Fibroblast of lung (primary cell): Measurements from ENCODE around the gene TP53BP2. TPM values are rescaled to one million over a fixed set of nuclear protein-coding genes. Genes with fewer than 3 reads are reported as not detected.

Experiments
- DNase-seq, 2 donors: peaks; one replicate each; pipeline versions ENCODE4 v3.0.0 to v3.0.0-alpha.2; 2010; ENCODE audit warnings: low read depth in 2 of 2
- H2AFZ ChIP-seq: 2 replicates; pipeline ENCODE4 v1.5.1; 2012; ENCODE audit warnings: low read length, control low read depth, inconsistent platforms
- H3K27ac ChIP-seq: 2 replicates; pipeline ENCODE4 v1.5.1; 2011; ENCODE audit warnings: low read length, control low read depth; ENCODE audit not compliant: insufficient read depth
- H3K27me3 ChIP-seq: 2 replicates; pipeline ENCODE4 v1.5.1; 2011; ENCODE audit warnings: mild to moderate bottlenecking, low read length; ENCODE audit not compliant: control insufficient read depth, insufficient read depth
- H3K36me3 ChIP-seq: 2 replicates; pipeline ENCODE4 v1.5.1; 2011; ENCODE audit warnings: low read length; ENCODE audit not compliant: control insufficient read depth, insufficient read depth
- H3K4me1 ChIP-seq: 2 replicates; pipeline ENCODE4 v1.5.1; 2011; ENCODE audit warnings: low read length; ENCODE audit not compliant: control insufficient read depth, insufficient read depth; ENCODE audit errors: extremely low read depth
- H3K4me2 ChIP-seq: 2 replicates; pipeline ENCODE4 v1.5.1; 2011; ENCODE audit warnings: low read length, control low read depth; ENCODE audit not compliant: insufficient read depth; ENCODE audit errors: extremely low read depth
- H3K4me3 ChIP-seq, 4 experiments: fragments of 200-600 bp in 1 of 4; sonication (generic) in 1 of 4; replicated peaks in 1 of 4; 2 replicates each; pipeline ENCODE4 v1.5.1; 2011 to 2016; ENCODE audit warnings: low read length in 4 of 4, low read depth in 3 of 4, mild to moderate bottlenecking in 3 of 4, control low read depth in 2 of 4, inconsistent platforms in 1 of 4, mixed read lengths in 1 of 4; ENCODE audit not compliant: insufficient read depth in 1 of 4; ENCODE audit errors: control extremely low read depth in 1 of 4
- H3K79me2 ChIP-seq: 2 replicates; pipeline ENCODE4 v1.5.1; 2012; ENCODE audit warnings: mild to moderate bottlenecking, low read length, inconsistent platforms; ENCODE audit not compliant: control insufficient read depth, insufficient read depth
- H3K9ac ChIP-seq: 2 replicates; pipeline ENCODE4 v1.5.1; 2011; ENCODE audit warnings: mild to moderate bottlenecking, low read length, control low read depth; ENCODE audit not compliant: insufficient read depth
- H3K9me3 ChIP-seq: 2 replicates; pipeline ENCODE4 v1.5.1; 2012; ENCODE audit warnings: low read depth, low read length; ENCODE audit not compliant: control insufficient read depth, insufficient read depth
- H4K20me1 ChIP-seq: 2 replicates; pipeline ENCODE4 v1.5.1; 2011; ENCODE audit warnings: low read length; ENCODE audit not compliant: control insufficient read depth, insufficient read depth; ENCODE audit errors: extremely low read depth
- EZH2 ChIP-seq: IDR thresholded peaks from 2 replicates; pipeline ENCODE4 v1.5.1; 2012; ENCODE audit warnings: low read length, control low read depth, mild to moderate bottlenecking; ENCODE audit errors: missing control alignments
- polyA plus RNA-seq, 2 donors: library from polyadenylated mRNA; depleted of rRNA in 1 of 2; stranded (reverse) in 1 of 2; unstranded in 1 of 2; fragments of >200 nt; gene quantifications; 2 replicates each; pipeline ENCODE4 v1.2.1, GENCODE V29; 2011 to 2012; ENCODE audit warnings: missing spikeins in 1 of 2
- total RNA-seq: library from RNA; depleted of rRNA; stranded (reverse); fragments of >200 nt; gene quantifications from 2 replicates; pipeline ENCODE4 v1.2.1, GENCODE V29; 2014
- TF ChIP-seq, protein P1 (sequence below), 2 donors: IDR thresholded peaks in 1 of 2; conservative IDR thresholded peaks in 1 of 2; 1 replicate in 1 of 2; 2 replicates in 1 of 2; pipeline ENCODE4 v1.5.1; 2011 to 2012; ENCODE audit warnings: low read length in 2 of 2, control low read depth in 1 of 2, inconsistent platforms in 1 of 2, low read depth in 1 of 2, mild to moderate bottlenecking in 1 of 2

TP53BP2 gene
- total and polyA plus RNA-seq, 2 donors (not counting 1 experiment from before 2014, with no cell fraction given), result 28.4 to 30.4 TPM

DNA sequence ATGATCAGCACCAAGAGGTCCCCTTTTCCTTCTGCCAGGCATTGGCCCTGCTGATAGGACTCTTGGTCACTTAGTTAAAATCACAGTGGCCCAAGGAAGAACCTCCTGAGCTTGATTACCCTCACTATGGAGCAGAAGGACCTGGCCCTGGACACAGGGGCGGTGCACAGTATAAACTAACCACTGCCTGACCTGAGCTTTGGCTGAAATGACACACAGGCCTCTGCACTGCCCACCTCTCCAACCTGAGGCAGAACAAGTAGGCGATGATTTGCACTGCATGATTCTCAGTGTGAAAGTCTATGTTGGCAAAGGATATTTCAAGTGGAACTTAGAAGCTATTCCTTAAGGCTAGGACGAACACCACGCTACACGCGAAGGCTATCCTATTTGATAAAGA, 84.9 kb downstream of the TP53BP2 start:
- Histone ChIP-seq H3K36me3 (peaks cover 41% of the 10 kb centered on the region), H3K4me1 (no peaks in the 10 kb centered on the region), H3K4me2 (no peak overlapping the region), H3K4me3 (no peak overlapping the region), H3K79me2 (no peaks in the 10 kb centered on the region), H3K9me3 (no peaks in the 10 kb centered on the region), H3K27me3 (no peaks in the 10 kb centered on the region), H3K27ac (no peak overlapping the region), H2AFZ (no peak overlapping the region), H3K9ac (no peak overlapping the region), H4K20me1 (no peaks in the 10 kb centered on the region)
- no peak for DNase-seq
- TF ChIP-seq, protein P1, sequence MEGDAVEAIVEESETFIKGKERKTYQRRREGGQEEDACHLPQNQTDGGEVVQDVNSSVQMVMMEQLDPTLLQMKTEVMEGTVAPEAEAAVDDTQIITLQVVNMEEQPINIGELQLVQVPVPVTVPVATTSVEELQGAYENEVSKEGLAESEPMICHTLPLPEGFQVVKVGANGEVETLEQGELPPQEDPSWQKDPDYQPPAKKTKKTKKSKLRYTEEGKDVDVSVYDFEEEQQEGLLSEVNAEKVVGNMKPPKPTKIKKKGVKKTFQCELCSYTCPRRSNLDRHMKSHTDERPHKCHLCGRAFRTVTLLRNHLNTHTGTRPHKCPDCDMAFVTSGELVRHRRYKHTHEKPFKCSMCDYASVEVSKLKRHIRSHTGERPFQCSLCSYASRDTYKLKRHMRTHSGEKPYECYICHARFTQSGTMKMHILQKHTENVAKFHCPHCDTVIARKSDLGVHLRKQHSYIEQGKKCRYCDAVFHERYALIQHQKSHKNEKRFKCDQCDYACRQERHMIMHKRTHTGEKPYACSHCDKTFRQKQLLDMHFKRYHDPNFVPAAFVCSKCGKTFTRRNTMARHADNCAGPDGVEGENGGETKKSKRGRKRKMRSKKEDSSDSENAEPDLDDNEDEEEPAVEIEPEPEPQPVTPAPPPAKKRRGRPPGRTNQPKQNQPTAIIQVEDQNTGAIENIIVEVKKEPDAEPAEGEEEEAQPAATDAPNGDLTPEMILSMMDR (conservative IDR thresholded peaks at IDR 0.05 in 1 of 2, IDR thresholded peaks at IDR 0.05 in 1 of 2; ENCODE audit: low read depth in 1 of 2, low read length in 2 of 2), result no peak
- TF ChIP-seq EZH2, result no peak

DNA sequence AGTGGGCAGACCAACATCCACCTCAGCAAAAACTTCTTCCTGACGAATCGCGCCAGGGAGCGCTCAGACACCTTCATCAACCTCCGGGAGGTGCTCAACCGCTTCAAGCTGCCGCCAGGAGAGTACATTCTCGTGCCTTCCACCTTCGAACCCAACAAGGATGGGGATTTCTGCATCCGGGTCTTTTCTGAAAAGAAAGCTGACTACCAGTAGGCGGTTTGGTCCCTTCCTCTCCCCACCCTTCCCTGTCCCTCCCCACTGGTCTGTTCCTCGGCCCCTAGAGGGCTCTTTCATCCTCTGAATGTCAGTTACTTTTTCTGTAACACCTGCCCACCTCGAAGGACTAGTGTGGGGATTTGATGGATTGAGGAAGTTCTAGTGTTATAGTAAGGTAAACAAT, 86.5 kb downstream of the TP53BP2 start:
- no peaks in the 10 kb centered on the region for H3K27me3 ChIP-seq
- no peak overlapping the region for H2AFZ ChIP-seq

DNA sequence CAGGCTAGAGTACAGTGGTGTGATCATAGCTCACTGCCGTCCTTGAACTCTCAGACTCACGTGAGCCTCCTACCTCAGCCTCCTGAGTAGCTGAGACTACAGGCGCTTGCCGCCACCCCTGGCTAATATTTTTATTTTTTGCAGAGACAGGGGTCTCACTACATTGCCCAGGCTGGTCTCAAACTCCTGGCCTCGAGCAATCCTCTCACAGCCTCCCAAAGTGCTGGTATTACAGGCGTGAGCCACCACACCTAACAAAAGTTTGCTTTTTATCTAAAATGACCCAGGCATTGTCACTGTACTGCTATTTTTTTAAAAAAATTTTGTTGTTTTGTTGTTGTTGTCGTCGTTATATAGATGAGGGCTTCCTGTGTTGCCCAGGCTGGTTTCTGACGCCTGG, 87.0 kb downstream of the TP53BP2 start:
- H3K4me3 ChIP-seq, result no peak overlapping the region
- H3K27ac ChIP-seq, result no peak overlapping the region
- H3K79me2 ChIP-seq, result no peaks in the 10 kb centered on the region
- H3K4me1 ChIP-seq, result no peaks in the 10 kb centered on the region
- H2AFZ ChIP-seq, result no peak overlapping the region
- no peak for DNase-seq
- H3K27me3 ChIP-seq, result no peaks in the 10 kb centered on the region
- H4K20me1 ChIP-seq, result no peaks in the 10 kb centered on the region
- no peak overlapping the region for H3K4me2 ChIP-seq
- H3K9ac ChIP-seq, result no peak overlapping the region
- no peaks in the 10 kb centered on the region for H3K9me3 ChIP-seq
- TF ChIP-seq EZH2, result no peak
- TF ChIP-seq, protein P1 (conservative IDR thresholded peaks at IDR 0.05 in 1 of 2, IDR thresholded peaks at IDR 0.05 in 1 of 2; ENCODE audit: low read depth in 1 of 2, low read length in 2 of 2), result no peak
- peaks cover 50% of the 10 kb centered on the region for H3K36me3 ChIP-seq

More for the DNA sequence above, 86.5 kb downstream of the TP53BP2 start:
- Histone ChIP-seq H3K36me3 (peaks cover 50% of the 10 kb centered on the region), H3K27ac (no peak overlapping the region), H3K9me3 (no peaks in the 10 kb centered on the region), H3K4me3 (no peak overlapping the region), H3K79me2 (no peaks in the 10 kb centered on the region), H3K9ac (no peak overlapping the region), H3K4me1 (no peaks in the 10 kb centered on the region), H3K4me2 (no peak overlapping the region), H4K20me1 (no peaks in the 10 kb centered on the region)
- DNase-seq, result no peak
- no peak for TF ChIP-seq EZH2
